Measurements from ENCODE around the gene RDH5.

RDH5 gene

GRCh38 chr12:55696796-55697462 lies 23.3 kb upstream of the RDH5 start:
- DNase-seq = no peak

- DNase-seq = no peak
Measured at GRCh38 chr12:55697686-55698085, 22.5 kb upstream of the RDH5 start.

- DNase-seq = no peak
Measured at GRCh38 chr12:55698241-55698955, 21.8 kb upstream of the RDH5 start.

DNA sequence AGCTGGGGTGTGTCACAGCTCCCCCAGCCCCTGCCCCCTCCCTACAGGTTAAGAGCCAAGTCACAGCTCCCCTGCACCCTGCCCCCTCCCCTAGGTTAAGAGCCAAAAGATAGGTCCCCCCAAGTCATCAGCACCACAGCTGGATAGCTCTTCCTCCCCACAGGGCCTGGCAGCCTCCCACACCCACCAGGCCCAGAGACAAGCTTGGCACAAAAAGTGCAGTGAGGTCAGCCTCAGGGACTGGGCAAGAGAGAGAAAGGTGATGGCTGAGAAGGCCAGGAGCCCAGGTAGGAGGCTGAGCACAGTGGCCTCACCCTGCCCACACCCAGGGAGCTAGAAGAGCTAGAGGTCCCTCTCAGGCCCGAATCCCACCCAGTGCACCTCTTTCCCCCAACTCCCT lies 21.2 kb upstream of the RDH5 start:
- DNase-seq = no peak

GRCh38 chr12:55699471-55700055 lies 20.6 kb upstream of the RDH5 start:
- no peak for DNase-seq

DNA sequence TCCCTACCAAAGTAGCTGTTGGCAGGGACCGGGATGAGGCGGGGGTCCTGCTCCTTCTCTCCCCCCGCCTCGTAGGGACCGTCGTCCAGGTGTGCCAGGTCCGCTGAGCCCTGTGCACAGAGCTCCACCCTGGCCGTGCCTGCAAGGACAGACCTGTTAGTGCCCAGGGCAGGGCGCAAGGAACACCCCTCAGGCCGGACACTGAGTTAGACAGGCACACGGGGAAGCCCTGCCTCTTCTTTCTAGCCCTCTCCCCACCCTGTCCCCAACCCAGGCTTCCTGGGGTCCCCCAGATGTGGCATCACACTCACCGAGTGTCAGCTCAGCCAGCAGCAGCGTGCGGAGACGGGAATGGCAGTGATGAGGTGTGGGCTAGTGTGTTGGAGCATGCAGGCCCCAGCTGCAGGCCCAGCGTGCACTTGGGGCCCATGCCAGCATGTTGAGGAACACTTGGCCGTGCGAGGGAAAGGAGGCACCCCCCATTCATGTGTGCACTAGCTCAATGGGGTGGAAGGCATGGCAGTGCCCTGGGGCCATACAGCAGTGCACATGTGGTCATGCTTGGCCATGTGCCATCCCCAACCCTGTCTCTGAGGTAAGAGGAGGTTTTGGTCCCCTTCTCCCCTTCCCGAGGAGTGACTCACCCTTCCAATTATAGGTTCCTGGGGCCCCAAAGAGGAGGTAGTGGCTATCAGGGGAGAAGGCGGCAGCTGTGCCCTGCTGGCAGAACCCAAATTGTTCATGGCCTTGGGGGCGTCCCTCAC lies 19.8 kb upstream of the RDH5 start:
- no peak for DNase-seq

GRCh38 chr12:55702861-55703260 lies 17.3 kb upstream of the RDH5 start:
- DNase-seq = no peak

DNA sequence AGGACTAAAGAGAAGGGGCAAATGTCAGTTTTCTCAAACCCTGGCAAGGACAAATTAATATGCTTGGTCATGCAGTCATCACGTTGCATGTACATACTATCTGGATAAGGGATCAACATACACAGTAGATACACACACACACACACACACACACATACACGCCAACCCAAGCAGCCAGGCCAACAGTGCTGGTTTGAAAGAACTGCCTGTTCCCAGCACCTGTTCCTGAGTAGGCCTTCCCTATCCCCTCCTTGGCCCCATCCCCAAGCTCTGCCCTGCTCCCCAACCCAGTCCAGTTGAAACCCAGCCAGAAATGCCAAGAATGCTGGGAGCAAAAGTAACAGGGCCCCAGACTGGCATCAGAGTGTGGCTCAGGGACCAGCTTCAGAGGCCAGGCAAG lies 16.9 kb upstream of the RDH5 start:
- no peak for DNase-seq

GRCh38 chr12:55703901-55704761 lies 16.1 kb upstream of the RDH5 start:
- DNase-seq = no peak

- DNase-seq = no peak
Measured at GRCh38 chr12:55704824-55705718, 15.1 kb upstream of the RDH5 start.

GRCh38 chr12:55705782-55706402 lies 14.3 kb upstream of the RDH5 start:
- no peak for DNase-seq

DNA sequence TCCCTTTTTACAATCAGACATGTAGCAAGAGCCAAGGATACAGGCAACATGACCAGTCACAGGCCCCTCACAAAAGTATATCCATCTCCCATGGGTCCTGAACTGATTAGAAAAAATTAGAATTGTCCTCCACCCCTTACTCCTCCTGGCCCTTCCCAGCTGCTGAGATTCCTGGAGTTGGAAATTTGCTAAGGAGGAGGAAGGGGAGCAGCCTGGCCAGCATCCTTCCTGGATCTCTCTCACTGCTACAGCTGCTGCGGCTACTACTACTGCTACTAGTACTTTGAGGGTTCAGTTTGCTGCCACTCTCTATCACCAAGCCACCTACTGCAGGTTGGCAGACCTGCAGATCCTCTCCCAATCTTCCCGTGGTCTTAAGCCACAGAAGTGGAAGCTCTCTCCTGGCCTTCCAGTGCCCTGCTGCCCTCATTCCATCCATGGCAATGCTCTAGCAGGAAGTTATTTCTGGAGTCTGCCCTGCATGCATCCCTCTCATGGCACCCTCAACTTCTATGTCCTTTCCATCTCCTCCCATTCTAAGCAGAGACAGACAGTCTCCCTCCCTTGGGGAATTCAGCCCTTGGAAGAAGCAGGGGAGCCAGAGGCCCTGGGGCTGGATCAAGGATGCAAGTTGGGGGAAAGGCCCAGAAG lies 13.5 kb upstream of the RDH5 start:
- DNase-seq = no peak

DNA sequence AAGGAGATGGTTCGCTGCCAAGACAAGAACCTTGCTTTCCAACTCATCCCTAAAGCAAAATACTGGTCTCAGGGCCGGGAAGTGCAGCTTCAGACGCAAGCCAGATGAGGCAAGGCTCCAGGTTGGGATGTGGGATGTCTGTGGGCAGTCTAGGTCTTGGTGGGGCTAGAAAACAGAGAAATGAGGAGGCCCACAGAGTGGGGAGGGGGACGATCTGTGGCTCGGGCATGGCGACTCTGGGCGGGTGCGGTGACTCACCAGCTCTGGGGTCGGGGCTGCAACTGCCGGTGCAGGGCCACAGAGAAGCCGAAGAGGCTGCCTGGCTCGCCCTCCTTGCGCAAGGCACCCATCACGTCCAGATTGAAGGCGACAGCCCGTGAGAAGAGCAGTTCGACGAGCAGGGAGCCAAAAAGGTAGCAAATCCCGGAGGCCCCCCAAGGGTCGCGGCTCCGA lies 12.9 kb upstream of the RDH5 start:
- DNase-seq = no peak

DNA sequence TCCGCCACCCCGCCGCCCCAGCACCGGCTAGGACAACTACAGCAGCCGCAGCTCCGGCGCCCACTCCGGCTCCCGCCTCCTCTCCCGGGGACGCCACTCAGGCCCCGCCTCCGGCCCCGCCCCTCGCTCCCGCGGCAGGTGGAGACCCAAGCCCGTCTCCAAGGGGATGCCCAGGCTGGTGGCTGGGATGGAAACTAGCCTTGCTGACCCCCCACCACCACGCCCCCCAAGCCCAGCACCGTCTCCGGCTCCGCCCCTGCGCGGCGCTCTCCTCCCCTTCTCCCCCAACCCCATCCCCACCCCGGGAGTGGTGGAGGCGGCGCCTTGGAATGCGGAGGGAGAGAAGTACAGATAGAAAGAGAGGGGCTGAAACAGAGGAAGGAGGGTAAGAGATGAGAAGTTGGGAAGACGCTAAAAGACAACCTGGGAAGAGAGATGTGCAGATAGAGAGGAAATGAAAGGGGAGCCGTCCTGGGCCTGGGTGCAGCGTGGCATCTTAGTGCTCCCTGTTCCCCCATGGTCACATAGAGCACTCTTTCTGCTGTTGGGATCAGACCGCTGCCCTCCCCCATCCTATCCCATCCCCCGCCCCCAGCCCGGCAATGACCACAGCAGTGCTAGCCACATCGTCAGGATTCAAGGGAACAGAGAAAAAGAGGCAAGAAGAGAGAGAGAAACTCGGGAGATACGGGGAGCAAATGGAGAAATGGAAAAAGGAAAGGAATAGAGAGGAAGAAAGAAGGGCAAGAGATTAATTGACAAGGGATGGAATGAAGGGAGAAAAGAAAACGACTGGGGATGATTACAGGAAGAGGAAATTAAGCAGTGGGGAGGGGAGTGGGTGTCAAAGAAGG lies 12.1 kb upstream of the RDH5 start, which contains the start of gene ITGA7:
ITGA7 (minus strand) TSS at position 64 of the 854 bp plus-strand sequence. CDS start 222 bp downstream, outside the sequence.
- DNase-seq = no peak

DNA sequence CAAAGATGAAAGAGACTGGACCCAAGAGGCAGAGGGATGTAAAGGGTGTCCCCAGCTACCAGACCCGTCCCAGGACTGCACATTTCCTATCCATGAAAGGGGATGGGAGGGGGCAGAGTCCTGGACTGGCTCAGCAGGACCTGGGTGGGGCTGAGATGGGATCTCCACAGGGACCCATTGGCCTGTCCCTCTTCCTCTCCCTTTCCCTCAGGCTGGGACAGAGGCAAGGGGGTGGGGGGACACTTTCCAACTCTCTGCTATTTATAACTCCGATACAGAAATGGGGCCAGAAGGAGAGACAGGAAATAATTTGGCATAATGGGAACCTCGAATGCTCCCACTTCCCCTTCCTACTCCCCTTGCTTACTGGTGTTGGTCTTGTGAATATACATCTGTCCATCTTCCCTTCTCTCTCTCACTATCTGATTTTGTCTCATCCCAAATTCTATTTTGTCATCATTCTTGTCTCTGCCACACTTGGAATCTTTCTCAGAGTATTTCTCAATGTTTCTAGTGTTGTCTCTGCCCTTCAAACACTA lies 11.4 kb upstream of the RDH5 start:
- DNase-seq = no peak

DNA sequence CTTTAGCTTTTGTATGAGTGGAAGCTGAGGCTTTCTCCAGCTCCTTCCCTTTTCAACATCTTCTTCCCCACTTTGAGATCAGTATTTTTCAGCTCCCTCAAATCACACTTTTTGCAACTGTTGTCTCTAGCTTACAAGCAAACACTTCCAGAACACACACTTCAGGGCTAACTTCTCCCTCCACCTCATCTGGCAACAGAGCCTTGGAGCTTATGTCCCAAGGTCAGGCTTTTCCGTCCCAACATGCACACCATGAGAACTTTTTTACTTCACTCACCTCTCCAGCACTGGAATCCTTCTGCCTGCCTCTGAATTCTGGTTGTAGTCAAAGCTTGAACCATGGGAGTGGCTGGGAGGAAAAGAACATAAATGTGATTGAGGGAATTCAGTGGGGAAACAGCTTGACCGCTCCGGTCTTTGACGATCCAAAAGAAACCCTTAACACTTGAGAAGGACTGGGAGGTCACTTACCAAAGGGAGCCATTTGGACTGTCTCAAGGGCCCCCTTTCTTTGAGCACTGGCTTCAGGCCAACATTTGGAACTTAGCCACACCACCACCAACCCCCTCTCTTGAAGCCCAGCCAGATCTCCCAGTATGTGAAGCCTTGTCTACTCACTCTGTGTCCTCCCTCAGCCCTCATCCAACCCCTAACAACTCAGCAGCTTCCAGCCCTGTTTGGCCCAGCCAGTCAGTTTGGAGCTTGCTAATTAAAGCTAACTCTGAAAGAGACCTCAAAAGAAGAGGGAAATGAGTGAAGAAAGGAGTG lies 8.2 kb upstream of the RDH5 start:
- no peak for DNase-seq

DNA sequence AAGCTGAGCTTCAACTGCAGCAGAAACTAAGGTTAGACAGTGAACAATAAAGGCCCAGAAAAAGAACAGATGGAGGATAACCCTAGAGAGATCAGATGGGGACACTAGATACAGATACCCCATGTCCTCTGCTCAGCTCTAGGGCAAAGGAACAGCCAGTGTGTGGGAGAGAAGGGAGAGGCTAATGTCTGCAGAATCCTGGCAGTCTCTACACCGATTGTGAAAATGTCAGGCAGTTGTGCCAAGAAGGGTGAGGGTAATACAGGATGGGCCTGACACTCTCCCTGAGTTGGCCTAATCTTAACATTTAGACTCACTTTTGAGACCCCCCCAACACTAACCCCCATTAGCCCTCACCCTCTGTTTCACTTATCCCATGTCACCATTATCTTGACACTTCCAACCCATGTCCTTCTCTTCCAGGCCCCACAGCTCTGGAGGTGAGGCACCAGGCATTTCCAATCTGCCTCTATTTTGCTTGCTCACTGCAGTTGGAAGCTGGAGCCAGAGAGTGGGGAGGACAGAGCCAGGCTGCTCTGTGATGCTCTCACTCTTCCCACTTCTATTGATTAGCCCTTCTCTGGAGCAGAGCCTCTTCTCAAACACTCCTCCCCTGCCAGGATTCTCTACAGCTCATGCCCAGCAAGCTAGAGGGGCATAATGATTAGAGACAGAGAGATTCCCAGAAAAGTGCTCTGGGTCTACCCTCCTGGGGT lies 7.3 kb upstream of the RDH5 start:
- no peak for DNase-seq

DNA sequence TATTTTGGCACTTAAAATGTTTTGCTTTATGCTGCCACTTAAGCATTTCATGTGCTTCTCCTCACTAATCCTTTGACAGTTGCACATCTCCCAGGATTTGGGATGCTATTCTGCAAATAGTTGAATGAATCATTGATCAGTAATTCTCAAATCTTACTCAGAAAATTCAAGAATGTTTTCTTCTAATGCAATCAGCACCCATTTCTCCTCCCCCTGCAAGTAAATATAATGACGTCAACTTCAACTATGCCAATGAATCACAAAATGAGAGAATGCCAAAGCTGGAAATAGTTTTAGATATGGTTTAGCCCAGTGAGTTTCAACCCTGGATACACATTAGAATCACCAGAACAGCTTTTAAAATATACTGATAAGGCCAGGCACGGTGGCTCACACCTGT lies 6.5 kb upstream of the RDH5 start:
- no peak for DNase-seq

Measured in GF-D8 (cell line).